GM12878 (cell line): ENCODE data around the gene NCF4. TPM values are rescaled to one million over a fixed set of nuclear protein-coding genes. Genes with fewer than 3 reads are reported as not detected.

ENCODE experiments used
- ATAC-seq: fragments of 200-7000 bp; cut with Tn5 transposase; 3 replicates; pipeline ENCODE4 v1.9.1; 2020; ENCODE audit warnings: mild to moderate bottlenecking, moderate library complexity
- BruUV-seq: library from RNA; stranded (reverse); fragments of 400-500 nt; replicated peaks from 2 replicates; lab custom pipeline; 2021; lab: Mats Ljungman, UMichigan
- CTCF ChIA-PET: fragments of 300-600 bp; sonication (Branson Sonifier 250); formaldehyde crosslinking; extraction: SDS; loops from one replicate; lab custom pipeline; 2021; ENCODE audit warnings: inconsistent platforms; lab: Yijun Ruan, JAX
- POLR2A ChIA-PET: fragments of 350-600 bp; formaldehyde crosslinking; extraction: SDS; loops from one replicate; lab custom pipeline; 2021; ENCODE audit warnings: inconsistent platforms; lab: Charles Lee
- RAD21 ChIA-PET: fragments of 300-600 bp; sonication (Branson Sonifier 250); formaldehyde crosslinking; loops from one replicate; lab custom pipeline; 2023; ENCODE audit warnings: antibody characterized with exemption; ENCODE audit not compliant: unreplicated experiment; lab: Charles Lee
- SMC1A ChIA-PET: fragments of 300-600 bp; sonication (Branson Sonifier 250); formaldehyde crosslinking; loops from one replicate; lab custom pipeline; 2023; ENCODE audit not compliant: unreplicated experiment, uncharacterized antibody; lab: Charles Lee
- DNase-seq: peaks from one replicate; pipeline ENCODE4 v3.0.0-alpha.2; 2011; ENCODE audit warnings: low read depth, low spot score
- FAIRE-seq: peaks from 3 replicates; lab custom pipeline; 2011; peaks lifted over from hg19 to GRCh38; lab: Jason Lieb, UNC
- H2AFZ ChIP-seq: 2 replicates; pipeline ENCODE4 v1.6.0; 2011; ENCODE audit warnings: low read depth, low read length, control low read depth; ENCODE audit not compliant: control insufficient read depth
- H3K27ac ChIP-seq: 2 replicates; pipeline ENCODE4 v1.5.1; 2011; ENCODE audit warnings: control low read depth; ENCODE audit not compliant: control insufficient read depth, insufficient read depth
- H3K27me3 ChIP-seq, 2 experiments: replicated peaks in 1 of 2; 2 replicates each; pipeline versions ENCODE4 v1.6.0 to v1.6.1; 2011; ENCODE audit warnings: low read length in 1 of 2; ENCODE audit not compliant: control insufficient read depth in 2 of 2, insufficient read depth in 2 of 2
- H3K36me3 ChIP-seq, 2 experiments: 2 replicates each; pipeline ENCODE4 v1.5.1; 2011; ENCODE audit warnings: low read length in 1 of 2; ENCODE audit not compliant: control insufficient read depth in 2 of 2, insufficient read depth in 2 of 2
- H3K4me1 ChIP-seq: 2 replicates; pipeline ENCODE4 v1.6.1; 2011; ENCODE audit warnings: mild to moderate bottlenecking, low read length, moderate library complexity, mixed read lengths; ENCODE audit not compliant: control insufficient read depth, insufficient read depth
- H3K4me2 ChIP-seq: 2 replicates; pipeline ENCODE4 v1.6.0; 2011; ENCODE audit warnings: control low read depth; ENCODE audit not compliant: control insufficient read depth, insufficient read depth
- H3K4me3 ChIP-seq: fragments of 200-600 bp; sonication (generic); 2 replicates; pipeline ENCODE4 v1.5.1; 2016
- H3K79me2 ChIP-seq: 2 replicates; pipeline ENCODE4 v1.6.0; 2011; ENCODE audit warnings: low read length; ENCODE audit not compliant: control insufficient read depth, insufficient read depth
- H3K9ac ChIP-seq: 2 replicates; pipeline ENCODE4 v1.8.0; 2011; ENCODE audit warnings: low read length, control low read depth, mixed read lengths; ENCODE audit not compliant: control insufficient read depth, insufficient read depth
- H3K9me3 ChIP-seq: replicated peaks from 3 replicates; pipeline ENCODE4 v1.5.1; 2011; ENCODE audit warnings: mild to moderate bottlenecking, low read length; ENCODE audit not compliant: control insufficient read depth, insufficient read depth
- H4K20me1 ChIP-seq: 2 replicates; pipeline ENCODE4 v1.6.0; 2011; ENCODE audit not compliant: control insufficient read depth, insufficient read depth
- ASH2L ChIP-seq: fragments of 300-600, 200-600 bp; sonication (generic); IDR thresholded peaks from 2 replicates; pipeline ENCODE4 v1.6.1; 2017; ENCODE audit warnings: low read depth, mild to moderate bottlenecking, borderline replicate concordance
- GABPA ChIP-seq: IDR thresholded peaks from 2 replicates; pipeline ENCODE4 v1.6.1; 2014; ENCODE audit warnings: antibody characterized with exemption, low read depth, mild to moderate bottlenecking, inconsistent platforms
- IRF4 ChIP-seq: IDR thresholded peaks from 2 replicates; pipeline ENCODE4 v1.6.1; 2011; ENCODE audit warnings: low read depth, low read length
- JUNB ChIP-seq: IDR thresholded peaks from 2 replicates; pipeline ENCODE4 v1.6.1; 2016; ENCODE audit warnings: antibody characterized with exemption, mild to moderate bottlenecking
- MEF2B ChIP-seq: fragments of 450-650 bp; IDR thresholded peaks from 2 replicates; pipeline ENCODE4 v1.6.1; 2018; ENCODE audit warnings: mild to moderate bottlenecking, moderate library complexity; ENCODE audit not compliant: partially characterized antibody, poor library complexity, severe bottlenecking
- MTA2 ChIP-seq: fragments of 450-650 bp; IDR thresholded peaks from 2 replicates; pipeline ENCODE4 v1.6.1; 2016; ENCODE audit warnings: low read depth, mild to moderate bottlenecking, moderate library complexity
- NFIC ChIP-seq: IDR thresholded peaks from 2 replicates; pipeline ENCODE4 v1.6.1; 2012; ENCODE audit warnings: low read depth, mild to moderate bottlenecking, inconsistent platforms, low read length, moderate library complexity
- RFX5 ChIP-seq: IDR thresholded peaks from 2 replicates; pipeline ENCODE4 v1.6.1; 2011; ENCODE audit warnings: low read depth, low read length, improper control_type of control experiment
- SPI1 ChIP-seq: IDR thresholded peaks from 2 replicates; pipeline ENCODE4 v1.6.1; 2011; ENCODE audit warnings: low read depth, mild to moderate bottlenecking, low read length, moderate library complexity, borderline replicate concordance; ENCODE audit not compliant: insufficient read depth
- TBL1XR1 ChIP-seq: IDR thresholded peaks from 2 replicates; pipeline ENCODE4 v1.6.1; 2012; ENCODE audit warnings: low read depth, low read length, improper control_type of control experiment
- ZNF24 ChIP-seq: fragments of 450-650 bp; IDR thresholded peaks from 2 replicates; pipeline ENCODE4 v1.6.1; 2017; ENCODE audit warnings: antibody characterized with exemption, mild to moderate bottlenecking
- ZZZ3 ChIP-seq: IDR thresholded peaks from 2 replicates; pipeline ENCODE4 v1.6.1; 2011; ENCODE audit warnings: low read depth; ENCODE audit not compliant: control insufficient read depth, insufficient read length
- in situ Hi-C: fragments of 300-500 bp; cut with MboI; formaldehyde crosslinking; loops from 9 replicates; pipeline ENCODE4 v1.14.3; 2018; ENCODE audit warnings: mixed read lengths
- intact Hi-C: fragments of 100-400 bp; cut with micrococcal nuclease; formaldehyde crosslinking; loops from one replicate; pipeline ENCODE4 v1.14.2; 2022; ENCODE audit not compliant: unreplicated experiment
- polyA plus RNA-seq, 11 experiments: library from polyadenylated mRNA; depleted of rRNA in 4 of 11; unstranded in 6 of 11; stranded (reverse) in 5 of 11; fragments of >200 nt; fragmentation: Nextera tagmentation in 4 of 11; fragmentation: Illumina TruSeq in 1 of 11; extraction: Ambion mirVana in 4 of 11; extraction: Trizol in 1 of 11; gene quantifications; 1 replicate in 1 of 11; 2 replicates in 10 of 11; pipeline versions ENCODE4 v1.2.1 to v1.2.3, GENCODE V29; 2011 to 2016; ENCODE audit warnings: inconsistent platforms in 2 of 11, missing spikeins in 2 of 11, low read depth in 1 of 11
- total RNA-seq, 4 experiments: library from RNA; depleted of rRNA in 3 of 4; stranded (reverse); fragments of >200 nt in 3 of 4; fragmentation: Illumina TruSeq in 1 of 4; extraction: Trizol in 1 of 4; gene quantifications; 2 replicates each; pipeline versions ENCODE4 v1.2.1 to v1.2.3, GENCODE V29; 2013 to 2021
- TF ChIP-seq, protein P1 (sequence below): IDR thresholded peaks from 2 replicates; pipeline ENCODE4 v1.6.1; 2012; ENCODE audit warnings: mild to moderate bottlenecking, low read depth, low read length
- TF ChIP-seq, protein P2 (sequence below): IDR thresholded peaks from 2 replicates; pipeline ENCODE4 v1.6.1; 2011; ENCODE audit warnings: mild to moderate bottlenecking, low read depth, low read length, moderate library complexity; ENCODE audit not compliant: insufficient replicate concordance
- TF ChIP-seq, protein P3 (sequence below): IDR thresholded peaks from 2 replicates; pipeline ENCODE4 v1.6.1; 2012; ENCODE audit warnings: low read length, inconsistent platforms
- TF ChIP-seq, protein P4 (sequence below): fragments of 450-650 bp; IDR thresholded peaks from 2 replicates; pipeline ENCODE4 v1.6.1; 2018; ENCODE audit warnings: mild to moderate bottlenecking, low read depth, moderate library complexity; ENCODE audit not compliant: partially characterized antibody

Gene NCF4
- total and polyA plus RNA-seq, 10 of the 15 experiments (the other 5 are each of a cell fraction or from before 2014, with no cell fraction given) = 22.9 to 136 (median 72.5) TPM

DNA sequence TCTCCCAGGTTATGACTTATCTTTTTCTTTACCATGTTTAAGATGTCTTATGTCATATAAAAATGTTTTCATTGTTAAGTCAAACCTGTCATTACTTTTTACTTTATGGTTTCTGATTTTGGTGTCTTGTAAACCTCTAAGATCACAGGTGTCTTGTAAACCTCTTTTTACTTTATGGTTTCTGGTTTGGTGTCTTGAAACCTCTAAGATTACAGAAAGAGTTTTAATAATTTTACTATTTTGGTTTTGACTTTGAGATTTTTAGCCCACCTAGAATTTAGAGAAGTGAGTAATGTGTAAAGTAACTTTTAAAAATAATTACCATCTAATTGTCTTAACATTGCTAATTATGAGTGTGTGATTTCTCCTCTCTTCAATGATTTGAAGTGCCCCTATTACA lies 55.2 kb downstream of the NCF4 start:
- Histone ChIP-seq H3K9me3 (peaks cover 3% of the 10 kb centered on the region; the same call in 2 of the 3 replicates), H3K36me3 (no peaks in the 10 kb centered on the region; a peak in 1 of 4 replicates), H3K9ac (no peak overlapping the region), H3K4me1 (peaks cover 29% of the 10 kb centered on the region), H3K4me2 (peak overlapping the region; percentile 39; the same call in 1 of the 2 replicates), H2AFZ (no peak overlapping the region), H3K27ac (peak overlapping the region; percentile 29; the same call in 1 of the 2 replicates), H3K79me2 (peaks cover 40% of the 10 kb centered on the region), H3K27me3 (no peaks in the 10 kb centered on the region), H3K4me3 (peak overlapping the region; percentile 19; the same call in 1 of the 2 replicates), H4K20me1 (no peaks in the 10 kb centered on the region)
- ChIA-PET SMC1A (interaction anchor here (1.5 to 1.6 kb wide), 2 partner anchors 24 to 53 kb away, joined by 6 read pairs; no protein-coding TSS in a partner anchor), POLR2A (no interaction called here), CTCF (interaction anchor here (6.4 kb wide), 1 partner anchor 57 kb away, joined by 73 read pairs; the partner anchor contains the start of gene NCF4), RAD21 (no interaction called here)
- in situ Hi-C loops = no loop called here
- no peak for FAIRE-seq
- intact Hi-C loops = loop anchor here (2.0 kb wide), 1 partner anchor 41 kb away; no protein-coding TSS in a partner anchor
- BruUV-seq = no TSS peak
- peak; percentile 5; the same call in 2 of the 3 replicates for ATAC-seq
- DNase-seq = no peak
- TF ChIP-seq JUNB = peak; percentile 33
- no peak for TF ChIP-seq TBL1XR1
- no peak for TF ChIP-seq ASH2L
- no peak for TF ChIP-seq RFX5
- peak; percentile 79 for TF ChIP-seq MTA2
- TF ChIP-seq GABPA = no peak
- TF ChIP-seq IRF4 = no peak
- TF ChIP-seq NFIC = peak; percentile 66; the same call in 1 of the 2 replicates
- TF ChIP-seq, protein P1, sequence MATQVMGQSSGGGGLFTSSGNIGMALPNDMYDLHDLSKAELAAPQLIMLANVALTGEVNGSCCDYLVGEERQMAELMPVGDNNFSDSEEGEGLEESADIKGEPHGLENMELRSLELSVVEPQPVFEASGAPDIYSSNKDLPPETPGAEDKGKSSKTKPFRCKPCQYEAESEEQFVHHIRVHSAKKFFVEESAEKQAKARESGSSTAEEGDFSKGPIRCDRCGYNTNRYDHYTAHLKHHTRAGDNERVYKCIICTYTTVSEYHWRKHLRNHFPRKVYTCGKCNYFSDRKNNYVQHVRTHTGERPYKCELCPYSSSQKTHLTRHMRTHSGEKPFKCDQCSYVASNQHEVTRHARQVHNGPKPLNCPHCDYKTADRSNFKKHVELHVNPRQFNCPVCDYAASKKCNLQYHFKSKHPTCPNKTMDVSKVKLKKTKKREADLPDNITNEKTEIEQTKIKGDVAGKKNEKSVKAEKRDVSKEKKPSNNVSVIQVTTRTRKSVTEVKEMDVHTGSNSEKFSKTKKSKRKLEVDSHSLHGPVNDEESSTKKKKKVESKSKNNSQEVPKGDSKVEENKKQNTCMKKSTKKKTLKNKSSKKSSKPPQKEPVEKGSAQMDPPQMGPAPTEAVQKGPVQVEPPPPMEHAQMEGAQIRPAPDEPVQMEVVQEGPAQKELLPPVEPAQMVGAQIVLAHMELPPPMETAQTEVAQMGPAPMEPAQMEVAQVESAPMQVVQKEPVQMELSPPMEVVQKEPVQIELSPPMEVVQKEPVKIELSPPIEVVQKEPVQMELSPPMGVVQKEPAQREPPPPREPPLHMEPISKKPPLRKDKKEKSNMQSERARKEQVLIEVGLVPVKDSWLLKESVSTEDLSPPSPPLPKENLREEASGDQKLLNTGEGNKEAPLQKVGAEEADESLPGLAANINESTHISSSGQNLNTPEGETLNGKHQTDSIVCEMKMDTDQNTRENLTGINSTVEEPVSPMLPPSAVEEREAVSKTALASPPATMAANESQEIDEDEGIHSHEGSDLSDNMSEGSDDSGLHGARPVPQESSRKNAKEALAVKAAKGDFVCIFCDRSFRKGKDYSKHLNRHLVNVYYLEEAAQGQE = no peak
- TF ChIP-seq, protein P2, sequence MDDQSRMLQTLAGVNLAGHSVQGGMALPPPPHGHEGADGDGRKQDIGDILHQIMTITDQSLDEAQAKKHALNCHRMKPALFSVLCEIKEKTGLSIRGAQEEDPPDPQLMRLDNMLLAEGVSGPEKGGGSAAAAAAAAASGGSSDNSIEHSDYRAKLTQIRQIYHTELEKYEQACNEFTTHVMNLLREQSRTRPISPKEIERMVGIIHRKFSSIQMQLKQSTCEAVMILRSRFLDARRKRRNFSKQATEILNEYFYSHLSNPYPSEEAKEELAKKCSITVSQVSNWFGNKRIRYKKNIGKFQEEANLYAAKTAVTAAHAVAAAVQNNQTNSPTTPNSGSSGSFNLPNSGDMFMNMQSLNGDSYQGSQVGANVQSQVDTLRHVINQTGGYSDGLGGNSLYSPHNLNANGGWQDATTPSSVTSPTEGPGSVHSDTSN = no peak
- TF ChIP-seq ZNF24 = no peak
- peak; percentile 15; the same call in 1 of the 2 replicates for TF ChIP-seq SPI1
- TF ChIP-seq MEF2B = peak; percentile 20
- no peak for TF ChIP-seq ZZZ3
- TF ChIP-seq, protein P3, sequence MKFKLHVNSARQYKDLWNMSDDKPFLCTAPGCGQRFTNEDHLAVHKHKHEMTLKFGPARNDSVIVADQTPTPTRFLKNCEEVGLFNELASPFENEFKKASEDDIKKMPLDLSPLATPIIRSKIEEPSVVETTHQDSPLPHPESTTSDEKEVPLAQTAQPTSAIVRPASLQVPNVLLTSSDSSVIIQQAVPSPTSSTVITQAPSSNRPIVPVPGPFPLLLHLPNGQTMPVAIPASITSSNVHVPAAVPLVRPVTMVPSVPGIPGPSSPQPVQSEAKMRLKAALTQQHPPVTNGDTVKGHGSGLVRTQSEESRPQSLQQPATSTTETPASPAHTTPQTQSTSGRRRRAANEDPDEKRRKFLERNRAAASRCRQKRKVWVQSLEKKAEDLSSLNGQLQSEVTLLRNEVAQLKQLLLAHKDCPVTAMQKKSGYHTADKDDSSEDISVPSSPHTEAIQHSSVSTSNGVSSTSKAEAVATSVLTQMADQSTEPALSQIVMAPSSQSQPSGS = 0 out of 2 replicates have a peak, but pooled peaks have one; percentile 26
- TF ChIP-seq, protein P4, sequence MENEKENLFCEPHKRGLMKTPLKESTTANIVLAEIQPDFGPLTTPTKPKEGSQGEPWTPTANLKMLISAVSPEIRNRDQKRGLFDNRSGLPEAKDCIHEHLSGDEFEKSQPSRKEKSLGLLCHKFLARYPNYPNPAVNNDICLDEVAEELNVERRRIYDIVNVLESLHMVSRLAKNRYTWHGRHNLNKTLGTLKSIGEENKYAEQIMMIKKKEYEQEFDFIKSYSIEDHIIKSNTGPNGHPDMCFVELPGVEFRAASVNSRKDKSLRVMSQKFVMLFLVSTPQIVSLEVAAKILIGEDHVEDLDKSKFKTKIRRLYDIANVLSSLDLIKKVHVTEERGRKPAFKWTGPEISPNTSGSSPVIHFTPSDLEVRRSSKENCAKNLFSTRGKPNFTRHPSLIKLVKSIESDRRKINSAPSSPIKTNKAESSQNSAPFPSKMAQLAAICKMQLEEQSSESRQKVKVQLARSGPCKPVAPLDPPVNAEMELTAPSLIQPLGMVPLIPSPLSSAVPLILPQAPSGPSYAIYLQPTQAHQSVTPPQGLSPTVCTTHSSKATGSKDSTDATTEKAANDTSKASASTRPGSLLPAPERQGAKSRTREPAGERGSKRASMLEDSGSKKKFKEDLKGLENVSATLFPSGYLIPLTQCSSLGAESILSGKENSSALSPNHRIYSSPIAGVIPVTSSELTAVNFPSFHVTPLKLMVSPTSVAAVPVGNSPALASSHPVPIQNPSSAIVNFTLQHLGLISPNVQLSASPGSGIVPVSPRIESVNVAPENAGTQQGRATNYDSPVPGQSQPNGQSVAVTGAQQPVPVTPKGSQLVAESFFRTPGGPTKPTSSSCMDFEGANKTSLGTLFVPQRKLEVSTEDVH = no peak
